GM23338 (cell line): ENCODE results near the gene GNPTAB. TPM values are rescaled to one million over a fixed set of nuclear protein-coding genes. Genes with fewer than 3 reads are reported as not detected.

Experiments
- ATAC-seq: fragments of 200-7000 bp; cut with Tn5 transposase; 3 replicates; pipeline ENCODE4 v1.9.1; 2020
- DNase-seq: peaks from one replicate; pipeline ENCODE4 v3.0.0-alpha.2; 2015; ENCODE audit warnings: low spot score
- H2AFZ ChIP-seq: fragments of 200-600 bp; sonication (generic); 2 replicates; pipeline ENCODE4 v1.8.0; 2016; ENCODE audit warnings: antibody characterized with exemption, mild to moderate bottlenecking, moderate library complexity
- H3F3A ChIP-seq: fragments of 200-600 bp; sonication (generic); replicated peaks from 2 replicates; pipeline ENCODE4 v1.8.0; 2017; ENCODE audit warnings: antibody characterized with exemption, mixed run types, low read depth
- H3K27ac ChIP-seq: fragments of 200-600 bp; sonication (generic); 2 replicates; pipeline ENCODE4 v1.6.1; 2016; ENCODE audit warnings: low read depth
- H3K27me3 ChIP-seq: fragments of 200-600 bp; sonication (generic); 2 replicates; pipeline ENCODE4 v1.8.0; 2016; ENCODE audit warnings: mild to moderate bottlenecking, mixed run types, moderate library complexity; ENCODE audit not compliant: insufficient read depth
- H3K36me3 ChIP-seq: fragments of 200-600 bp; sonication (generic); 2 replicates; pipeline ENCODE4 v1.8.0; 2016; ENCODE audit warnings: mild to moderate bottlenecking; ENCODE audit not compliant: insufficient read depth
- H3K4me1 ChIP-seq: fragments of 200-600 bp; sonication (generic); 2 replicates; pipeline ENCODE4 v1.8.0; 2016; ENCODE audit warnings: mild to moderate bottlenecking, moderate library complexity; ENCODE audit not compliant: insufficient read depth
- H3K4me2 ChIP-seq: fragments of 200-600 bp; sonication (generic); 2 replicates; pipeline ENCODE4 v1.7.1; 2017; ENCODE audit warnings: mixed run types
- H3K4me3 ChIP-seq: fragments of 200-600 bp; sonication (generic); 2 replicates; pipeline ENCODE4 v1.6.1; 2016; ENCODE audit warnings: mixed run types
- H3K79me2 ChIP-seq: fragments of 200-600 bp; sonication (generic); replicated peaks from 2 replicates; pipeline ENCODE4 v1.8.0; 2017; ENCODE audit warnings: mild to moderate bottlenecking; ENCODE audit not compliant: insufficient read depth
- H3K9me2 ChIP-seq: fragments of 200-600 bp; sonication (generic); 2 replicates; pipeline ENCODE4 v1.8.0; 2017; ENCODE audit not compliant: insufficient read depth
- H4K20me1 ChIP-seq: fragments of 200-600 bp; sonication (generic); replicated peaks from 2 replicates; pipeline ENCODE4 v1.8.0; 2017; ENCODE audit warnings: mild to moderate bottlenecking; ENCODE audit not compliant: insufficient read depth
- H3K27ac Mint-ChIP-seq: 2 replicates; pipeline ENCODE4 v1.8.0; 2020; ENCODE audit warnings: inconsistent platforms, mild to moderate bottlenecking, moderate library complexity, mixed read lengths
- H3K27me3 Mint-ChIP-seq: 3 replicates; pipeline ENCODE4 v1.8.0; 2022; ENCODE audit warnings: low read depth, mild to moderate bottlenecking, moderate library complexity, mixed read lengths, inconsistent platforms; ENCODE audit not compliant: insufficient read depth, poor library complexity
- H3K36me3 Mint-ChIP-seq: 3 replicates; pipeline ENCODE4 v1.8.0; 2021; ENCODE audit warnings: low read depth, mild to moderate bottlenecking, inconsistent platforms, moderate library complexity, mixed read lengths
- H3K4me1 Mint-ChIP-seq: 3 replicates; pipeline ENCODE4 v1.8.0; 2020; ENCODE audit warnings: mild to moderate bottlenecking, inconsistent platforms, mixed read lengths
- H3K4me3 Mint-ChIP-seq: 3 replicates; pipeline ENCODE4 v1.8.0; 2021; ENCODE audit warnings: moderate library complexity, mild to moderate bottlenecking, inconsistent platforms, mixed read lengths
- H3K9me3 Mint-ChIP-seq: 3 replicates; pipeline ENCODE4 v1.8.0; 2020; ENCODE audit warnings: moderate library complexity, mild to moderate bottlenecking, inconsistent platforms, mixed read lengths
- CTCF ChIP-seq, 2 experiments: fragments of 200-600 bp in 1 of 2; sonication (generic) in 1 of 2; conservative IDR thresholded peaks; 2 replicates each; pipeline versions ENCODE4 v1.5.1 to v1.6.1; 2016 to 2017; ENCODE audit warnings: antibody characterized with exemption in 2 of 2, low read depth in 2 of 2, mild to moderate bottlenecking in 2 of 2, moderate library complexity in 1 of 2
- EZH2 ChIP-seq: fragments of 200-600 bp; sonication (generic); IDR thresholded peaks from one replicate; pipeline ENCODE4 v1.8.0; 2017; ENCODE audit warnings: antibody characterized with exemption, mild to moderate bottlenecking, low read depth; ENCODE audit not compliant: unreplicated experiment
- EZH2phosphoT487 ChIP-seq: fragments of 200-600 bp; sonication (generic); IDR thresholded peaks from one replicate; pipeline ENCODE4 v1.8.1; 2018; ENCODE audit warnings: antibody characterized with exemption; ENCODE audit not compliant: unreplicated experiment
- JUNB ChIP-seq: IDR thresholded peaks from one replicate; pipeline ENCODE4 v1.6.1; 2016; ENCODE audit warnings: antibody characterized with exemption; ENCODE audit not compliant: unreplicated experiment
- POLR2AphosphoS5 ChIP-seq: IDR thresholded peaks from 2 replicates; pipeline ENCODE4 v1.6.1; 2016; ENCODE audit warnings: antibody characterized with exemption, low read depth
- REST ChIP-seq: IDR thresholded peaks from one replicate; pipeline ENCODE4 v1.6.1; 2018; ENCODE audit warnings: antibody characterized with exemption; ENCODE audit not compliant: unreplicated experiment
- STAT1 ChIP-seq: IDR thresholded peaks from one replicate; pipeline ENCODE4 v1.6.1; 2016; ENCODE audit warnings: antibody characterized with exemption; ENCODE audit not compliant: unreplicated experiment
- ZNF114 ChIP-seq: fragments of 250-450 bp; sonication (Bioruptor Pico); IDR thresholded peaks from 2 replicates; pipeline ENCODE4 v1.5.0; 2020; ENCODE audit warnings: mild to moderate bottlenecking, moderate library complexity
- ZNF462 ChIP-seq: fragments of 250-450 bp; sonication (Bioruptor Pico); IDR thresholded peaks from 2 replicates; pipeline ENCODE4 v1.5.0; 2020; ENCODE audit warnings: mild to moderate bottlenecking, moderate library complexity
- polyA plus RNA-seq: library from polyadenylated mRNA; unstranded; fragments of >200 nt; fragmentation: Nextera tagmentation; extraction: Ambion mirVana; gene quantifications from 2 replicates; pipeline ENCODE4 v1.2.1, GENCODE V29; 2016
- total RNA-seq: library from RNA; depleted of rRNA; stranded (reverse); fragments of >200 nt; shearing (Covaris generic); gene quantifications from 2 replicates; pipeline ENCODE4 v1.2.3, GENCODE V29; 2014

GNPTAB gene
- total and polyA plus RNA-seq, 2 experiments from 2014 or later = 23.6 to 58.3 TPM

- Histone ChIP-seq H3K4me3 (no peak overlapping the region), H3K36me3 (peaks cover 8% of the 10 kb centered on the region; the same call in 1 of the 2 replicates), H3F3A (no peaks in the 10 kb centered on the region), H3K79me2 (no peaks in the 10 kb centered on the region), H4K20me1 (peaks cover 5% of the 10 kb centered on the region; the same call in 1 of the 2 replicates), H3K4me1 (no peaks in the 10 kb centered on the region), H3K4me2 (no peak overlapping the region), H3K27ac (no peak overlapping the region), H3K27me3 (no peaks in the 10 kb centered on the region), H3K9me2 (no peaks in the 10 kb centered on the region), H2AFZ (no peak overlapping the region)
- Mint-ChIP-seq H3K9me3 (no peaks in the 10 kb centered on the region), H3K4me3 (no peak overlapping the region), H3K27ac (no peak overlapping the region; the same call in 1 of the 2 replicates), H3K4me1 (no peaks in the 10 kb centered on the region), H3K27me3 (no peaks in the 10 kb centered on the region), H3K36me3 (peaks cover 16% of the 10 kb centered on the region; the same call in 2 of the 3 replicates)
- TF ChIP-seq CTCF (conservative IDR thresholded peaks at IDR 0.05; ENCODE audit: low read depth in 2 of 2) (peak; percentile 92 to 99), EZH2 (no peak), EZH2phosphoT487 (no peak), JUNB (no peak), REST (no peak)
- ATAC-seq = peak; percentile 83
- peak; percentile 74 for DNase-seq
Measured at GRCh38 chr12:101773650-101774162, 57.1 kb downstream of the GNPTAB start.

GRCh38 chr12:101772012-101772775 is 58.6 kb downstream of the GNPTAB start:
- Histone ChIP-seq H3K36me3 (peaks cover 9% of the 10 kb centered on the region; the same call in 1 of the 2 replicates), H3F3A (no peaks in the 10 kb centered on the region), H3K4me1 (no peaks in the 10 kb centered on the region), H4K20me1 (peaks cover 5% of the 10 kb centered on the region), H3K79me2 (no peaks in the 10 kb centered on the region), H3K4me2 (no peak overlapping the region), H3K27ac (no peak overlapping the region), H3K9me2 (no peaks in the 10 kb centered on the region), H3K27me3 (no peaks in the 10 kb centered on the region), H3K4me3 (no peak overlapping the region), H2AFZ (no peak overlapping the region)
- no peaks in the 10 kb centered on the region for H3K27me3 Mint-ChIP-seq
- DNase-seq (no peak), ATAC-seq (no peak)
- H3K9me3 Mint-ChIP-seq = no peaks in the 10 kb centered on the region
- no peak overlapping the region for H3K4me3 Mint-ChIP-seq
- peaks cover 24% of the 10 kb centered on the region; the same call in 2 of the 3 replicates for H3K36me3 Mint-ChIP-seq
- no peaks in the 10 kb centered on the region for H3K4me1 Mint-ChIP-seq
- H3K27ac Mint-ChIP-seq = no peak overlapping the region
- no peak for TF ChIP-seq ZNF114 (CRISPR knock-in tag)
- no peak for TF ChIP-seq STAT1
- TF ChIP-seq POLR2AphosphoS5 = no peak
- no peak for TF ChIP-seq JUNB
- TF ChIP-seq ZNF462 (CRISPR knock-in tag) = no peak
